AG08395 (cell line): ENCODE data around the gene CDH2.

Experiments
- DNase-seq: peaks from one replicate; pipeline ENCODE4 v3.0.0; 2012; ENCODE audit warnings: mixed read lengths, low spot score

CDH2 gene

DNA sequence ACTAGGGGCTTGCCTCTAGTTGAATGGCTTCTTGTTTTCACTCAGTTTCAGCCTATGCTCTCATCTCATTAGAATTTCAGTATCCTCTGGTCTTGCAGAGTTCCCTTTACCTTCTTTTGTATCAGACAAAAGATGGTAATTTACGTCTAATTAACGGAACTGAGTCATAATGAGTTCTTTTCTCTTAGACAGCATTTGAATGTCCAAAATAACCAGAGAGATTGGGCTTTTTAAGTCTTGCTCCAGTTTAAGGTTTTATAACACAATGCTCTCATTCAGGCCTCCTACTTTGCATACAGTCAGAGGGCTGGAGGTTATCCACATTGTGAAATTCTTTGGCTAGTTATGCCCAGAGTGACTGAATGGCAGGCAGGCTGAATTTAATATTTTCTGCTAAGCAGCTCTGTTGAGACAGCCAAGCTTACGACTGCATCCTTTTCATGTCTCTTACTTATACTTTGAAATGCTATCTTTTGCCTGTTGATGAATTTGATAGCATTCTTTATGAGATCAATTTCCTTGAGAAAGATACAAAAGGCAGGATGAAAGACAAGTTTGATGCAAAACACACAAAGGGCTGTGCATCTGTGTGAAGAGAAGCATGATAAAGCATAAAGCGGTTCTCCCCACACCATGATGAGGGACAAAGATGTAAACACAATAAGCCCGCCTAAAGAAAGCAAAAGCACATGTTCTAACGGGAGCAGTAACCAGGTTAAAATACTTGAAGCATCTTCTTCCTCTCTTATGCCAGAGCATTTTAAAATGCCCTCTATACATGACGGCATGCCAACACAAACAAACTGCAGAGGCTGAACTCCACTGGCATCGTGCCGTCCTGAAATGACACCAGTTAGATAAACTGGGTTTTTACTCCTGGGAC is 90.0 kb downstream of the CDH2 start:
- peak; percentile 47 for DNase-seq

DNA sequence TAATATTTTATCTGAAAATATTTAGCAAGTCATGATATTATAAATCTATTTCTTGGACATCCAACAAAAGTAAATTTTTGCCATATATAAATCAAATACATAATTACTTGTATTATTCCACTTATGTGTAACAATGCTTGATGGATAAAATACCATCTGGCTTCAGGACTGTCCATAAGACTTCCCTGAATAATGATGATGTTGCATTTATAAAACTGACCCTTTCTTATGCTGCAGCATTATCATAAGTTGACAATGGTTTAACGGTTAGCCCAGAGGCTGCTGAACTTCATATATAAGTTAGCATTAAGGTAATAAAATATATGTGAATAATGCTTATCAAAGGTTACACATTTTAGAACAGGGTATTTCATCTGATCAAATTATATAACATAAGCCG is 95.4 kb downstream of the CDH2 start:
- no peak for DNase-seq

DNA sequence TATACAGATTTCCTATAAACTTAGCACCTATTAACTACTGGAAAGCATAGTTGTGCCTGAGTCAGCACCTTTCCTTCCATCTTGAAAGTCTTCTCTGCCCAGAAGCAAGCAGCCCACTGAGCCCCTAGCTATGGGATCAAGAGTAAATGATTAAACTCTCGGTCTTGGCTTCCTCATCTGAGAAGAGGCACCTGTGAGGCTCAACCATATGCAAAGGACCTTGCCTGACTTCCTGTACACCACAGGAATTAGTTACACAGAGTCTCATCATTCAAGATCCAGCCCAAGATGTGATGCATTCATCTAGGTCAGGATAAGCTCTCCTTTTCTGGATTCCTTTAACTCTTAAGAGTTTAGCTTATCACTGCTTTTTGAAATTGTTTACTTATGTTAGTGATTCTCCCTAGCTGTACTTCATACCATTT is 96.0 kb downstream of the CDH2 start:
- DNase-seq, result no peak

GRCh38 chr18:28079883-28080282 is 97.0 kb downstream of the CDH2 start:
- DNase-seq, result no peak

DNA sequence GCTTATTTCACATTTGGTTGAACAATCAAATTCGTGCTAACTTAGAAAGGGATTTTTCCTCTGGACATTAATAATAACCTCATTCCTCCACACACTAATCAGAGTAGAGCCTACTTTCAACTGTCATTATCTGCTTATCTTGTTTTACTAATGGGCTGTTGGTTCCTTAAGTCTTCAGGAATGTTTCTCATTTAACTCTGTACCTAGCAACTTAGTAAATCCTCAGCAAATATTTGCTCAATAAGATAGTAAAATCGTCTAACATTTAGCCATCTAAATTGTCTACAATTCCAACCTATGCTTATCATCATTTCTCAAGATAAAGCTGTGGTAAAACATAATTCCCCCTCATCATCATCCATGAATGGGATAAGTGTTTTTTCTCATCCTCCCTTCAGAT is 98.1 kb downstream of the CDH2 start:
- DNase-seq, result no peak

GRCh38 chr18:28078298-28078697 is 98.6 kb downstream of the CDH2 start:
- DNase-seq, result no peak

- DNase-seq, result no peak
Observed at GRCh38 chr18:28075501-28075900, 101.4 kb downstream of the CDH2 start.

DNA sequence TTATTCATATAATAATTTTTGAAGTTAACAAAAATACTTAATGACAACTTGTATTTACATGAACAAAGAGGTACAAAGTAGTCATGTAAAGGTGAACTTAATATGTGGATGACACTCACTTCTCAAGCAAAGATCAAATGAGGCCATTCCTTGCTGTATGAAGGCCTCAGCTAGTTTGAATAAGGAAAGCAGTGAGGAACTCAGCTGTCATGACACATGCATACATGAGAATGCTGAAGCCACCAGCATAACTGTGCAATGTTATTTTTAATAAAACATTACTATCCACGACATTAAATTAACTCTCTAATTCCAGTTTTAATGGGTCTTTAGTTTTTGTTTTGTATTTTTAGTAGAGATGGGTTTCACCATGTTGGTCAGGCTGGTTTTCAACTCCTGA is 102.9 kb downstream of the CDH2 start:
- no peak for DNase-seq

GRCh38 chr18:28073658-28074057 is 103.3 kb downstream of the CDH2 start:
- no peak for DNase-seq

- no peak for DNase-seq
Observed at GRCh38 chr18:28071199-28071598, 105.7 kb downstream of the CDH2 start.

DNA sequence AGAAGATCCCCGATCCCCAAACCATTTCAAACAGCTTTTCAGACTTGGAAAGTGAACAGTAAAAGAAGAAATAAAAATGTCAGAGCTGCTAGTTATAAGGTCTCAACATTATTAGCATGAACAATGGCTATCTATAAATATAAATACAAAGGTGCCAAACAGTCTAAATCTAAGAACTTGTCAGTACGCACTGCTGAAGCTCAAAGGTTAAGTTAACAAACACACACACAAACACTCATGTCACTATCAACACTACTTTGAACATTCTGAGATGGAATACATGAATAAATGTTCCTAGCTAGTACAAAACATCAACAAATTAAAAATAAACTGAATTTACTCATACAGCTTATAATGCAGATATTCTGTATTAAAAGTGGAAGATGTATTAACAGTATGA is 108.7 kb downstream of the CDH2 start:
- no peak for DNase-seq

DNA sequence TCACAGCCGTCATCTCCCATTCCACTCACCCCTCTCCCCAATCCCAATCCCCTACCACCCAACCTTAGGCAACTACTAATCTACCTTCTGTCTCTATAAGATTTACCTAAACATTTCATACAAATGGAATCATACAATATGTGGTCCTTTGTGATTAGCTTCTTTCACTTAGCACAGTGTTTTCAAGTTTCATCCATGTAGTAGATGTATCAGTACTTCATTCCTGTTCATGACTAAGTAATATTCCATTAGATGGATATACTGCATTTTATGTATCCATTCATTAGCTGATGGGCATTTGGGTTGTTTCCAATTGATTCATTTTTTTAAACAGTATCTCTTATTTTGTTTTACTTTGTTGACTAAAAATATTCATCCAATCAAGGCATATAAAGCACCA is 109.6 kb downstream of the CDH2 start:
- DNase-seq, result no peak

GRCh38 chr18:28065793-28066186 is 111.1 kb downstream of the CDH2 start:
- DNase-seq, result no peak

- DNase-seq, result peak; percentile 72
Observed at GRCh38 chr18:28065031-28065792, 111.7 kb downstream of the CDH2 start.

DNA sequence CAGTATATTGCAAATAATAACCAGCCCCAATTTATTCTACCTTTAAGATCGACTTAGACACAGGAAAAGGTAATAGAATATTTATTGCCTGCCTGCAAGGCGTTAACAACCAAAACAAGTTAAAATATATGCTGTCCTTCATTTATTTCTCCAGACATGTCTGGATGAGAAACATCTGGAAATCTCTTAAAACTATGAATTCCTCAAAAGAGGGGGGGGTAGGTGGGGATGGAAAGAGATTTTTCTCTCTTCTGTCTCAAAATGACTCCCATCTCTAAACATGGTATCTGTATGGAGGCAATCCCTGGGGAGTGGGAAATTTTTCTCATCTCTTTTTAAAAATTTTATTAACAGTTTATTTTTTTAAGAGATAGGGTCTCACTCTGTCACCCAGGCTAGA is 113.0 kb downstream of the CDH2 start:
- no peak for DNase-seq

- peak; percentile 35 for DNase-seq
Observed at GRCh38 chr18:28063271-28063761, 113.6 kb downstream of the CDH2 start.

GRCh38 chr18:28062443-28062842 is 114.5 kb downstream of the CDH2 start:
- no peak for DNase-seq

DNA sequence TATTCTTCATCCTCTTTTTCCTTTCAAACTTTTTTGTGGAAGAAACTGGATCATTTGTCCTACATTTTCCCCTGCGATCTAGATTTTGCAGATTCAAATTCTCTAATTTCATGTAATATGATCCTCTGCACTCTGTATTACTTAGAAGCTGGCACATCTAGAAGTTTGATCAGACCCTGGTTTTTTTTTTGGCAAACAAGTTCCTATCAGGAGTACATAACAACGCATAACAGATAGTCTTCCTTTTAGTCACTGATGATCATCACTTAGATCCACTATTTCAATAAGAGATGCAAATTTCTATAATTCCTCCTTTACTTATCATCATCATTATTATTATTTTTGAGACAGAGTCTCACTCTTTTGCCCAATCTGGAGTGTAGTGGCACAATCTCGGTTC is 117.1 kb downstream of the CDH2 start:
- DNase-seq, result no peak

DNA sequence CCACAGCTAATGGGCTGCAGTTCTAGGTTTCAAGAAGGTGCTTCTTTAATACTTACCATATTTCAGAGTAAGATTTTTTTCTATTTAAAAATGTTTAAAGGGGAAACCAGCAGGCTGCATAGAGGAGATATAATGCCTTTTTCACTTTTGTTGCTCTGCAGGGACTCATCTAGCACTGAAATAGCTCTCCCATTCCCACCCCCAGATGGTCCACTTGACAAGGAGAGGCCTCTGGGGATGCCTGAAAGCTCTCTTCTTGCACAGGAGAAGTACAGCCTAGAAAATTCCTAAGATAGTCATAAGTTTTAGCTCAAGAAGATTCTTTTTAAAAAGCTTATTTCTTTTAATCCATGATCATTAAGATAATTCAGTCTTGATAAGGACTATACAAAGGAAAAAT is 126.4 kb downstream of the CDH2 start:
- no peak for DNase-seq

- DNase-seq, result no peak
Observed at GRCh38 chr18:28048612-28049011, 128.3 kb downstream of the CDH2 start.

DNA sequence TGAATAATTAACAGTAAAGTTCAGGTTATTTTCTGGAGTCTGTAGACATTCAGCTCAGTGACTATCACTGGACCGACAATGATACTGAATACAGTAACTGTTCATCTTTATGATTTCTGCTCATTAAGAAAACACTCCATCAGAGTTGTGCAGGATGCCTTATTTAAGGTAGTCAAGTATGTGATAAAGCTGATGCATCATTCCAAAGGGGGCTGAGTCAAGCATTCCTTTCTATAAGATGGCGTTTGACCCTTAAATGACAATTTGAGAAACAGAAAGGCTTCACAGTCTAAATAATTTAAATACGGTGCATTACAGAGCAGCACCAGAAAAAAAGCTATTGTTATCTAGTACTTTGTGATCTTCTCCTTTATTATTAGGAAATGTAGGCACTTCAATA is 131.1 kb downstream of the CDH2 start:
- DNase-seq, result no peak

- DNase-seq, result peak; percentile 6
Observed at GRCh38 chr18:28045176-28045810, 131.6 kb downstream of the CDH2 start.

DNA sequence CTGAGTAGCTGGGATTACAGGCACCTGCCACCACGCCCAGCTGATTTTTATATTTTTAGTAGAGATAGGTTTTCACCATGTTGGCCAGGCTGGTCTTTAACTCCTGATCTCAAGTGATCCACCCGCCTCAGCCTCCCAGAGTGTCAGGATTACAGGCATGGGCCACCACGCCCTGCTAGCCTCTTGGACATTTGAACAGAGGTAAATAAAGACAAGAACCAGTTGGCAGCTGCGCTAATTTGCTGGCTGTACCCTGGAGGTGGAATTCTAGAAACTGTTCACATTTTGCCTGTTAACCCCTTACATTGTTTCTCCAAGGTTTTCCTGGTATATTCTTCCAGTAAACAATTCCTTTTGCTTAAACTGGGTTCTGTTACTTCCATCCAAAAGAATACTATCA is 132.9 kb downstream of the CDH2 start:
- no peak for DNase-seq
